ENCODE results near the gene ERVK3-1.
A peak's percentile ranks its signal among the peaks of the same experiment; 100 is the strongest.

ERVK3-1 gene

DNA sequence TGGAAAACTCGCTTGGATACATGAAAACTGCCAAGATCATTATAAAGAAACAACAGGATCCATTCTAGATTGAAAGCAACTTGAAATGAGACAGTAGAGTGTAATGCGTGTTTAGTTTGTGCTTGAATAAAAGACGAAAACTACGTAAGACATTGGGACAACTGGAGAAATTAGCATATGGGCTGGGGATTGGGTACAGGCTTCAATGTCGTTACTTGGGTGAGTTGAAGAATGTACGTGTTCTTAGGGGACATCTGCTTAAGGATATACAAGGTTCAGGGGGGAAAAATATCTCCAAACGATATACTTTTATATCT, 471 bp upstream of the ERVK3-1 start:
- DNase-seq (ENCODE audit: low read depth) = no peak

DNA sequence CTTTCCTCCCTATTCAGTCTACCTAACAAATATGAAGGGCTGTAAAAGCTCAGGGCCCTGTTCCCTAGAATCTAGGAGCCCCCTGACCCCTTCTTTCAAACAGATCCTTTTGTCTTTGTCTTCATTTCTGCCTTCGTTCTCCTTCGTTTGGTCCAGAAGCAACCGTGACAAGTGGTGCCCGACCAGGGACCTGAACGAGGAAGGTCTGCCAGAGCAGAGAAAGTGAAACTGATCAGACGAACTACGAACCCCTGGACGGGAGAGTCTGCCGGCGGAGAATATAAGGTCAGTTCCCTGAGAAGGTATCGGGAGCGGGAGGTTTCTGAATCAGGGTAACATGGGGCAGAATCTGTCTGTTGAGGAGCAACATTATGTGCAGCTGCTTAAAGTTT, 751 bp downstream of the ERVK3-1 start:
- DNase-seq (ENCODE audit: low read depth) = no peak

DNA sequence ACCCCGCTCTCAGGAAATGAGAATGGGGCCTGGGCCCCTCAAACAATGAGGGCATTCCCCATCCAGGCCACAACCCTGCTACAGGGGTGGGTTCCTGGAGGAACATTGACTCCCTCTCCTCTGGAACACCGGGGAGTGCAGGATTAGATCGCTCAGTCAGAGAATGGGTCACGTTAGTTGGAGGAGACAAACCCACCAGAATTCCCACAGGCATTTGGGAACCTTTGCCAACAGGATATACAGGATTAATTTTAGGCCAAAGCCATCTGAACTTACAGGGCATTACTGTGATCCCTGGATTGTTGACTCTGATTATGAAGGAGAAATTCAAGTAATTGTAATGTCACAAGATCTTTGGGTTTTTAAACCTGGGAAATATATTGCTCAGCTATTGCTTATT, 2.6 kb downstream of the ERVK3-1 start:
- DNase-seq (ENCODE audit: low read depth) = no peak

DNA sequence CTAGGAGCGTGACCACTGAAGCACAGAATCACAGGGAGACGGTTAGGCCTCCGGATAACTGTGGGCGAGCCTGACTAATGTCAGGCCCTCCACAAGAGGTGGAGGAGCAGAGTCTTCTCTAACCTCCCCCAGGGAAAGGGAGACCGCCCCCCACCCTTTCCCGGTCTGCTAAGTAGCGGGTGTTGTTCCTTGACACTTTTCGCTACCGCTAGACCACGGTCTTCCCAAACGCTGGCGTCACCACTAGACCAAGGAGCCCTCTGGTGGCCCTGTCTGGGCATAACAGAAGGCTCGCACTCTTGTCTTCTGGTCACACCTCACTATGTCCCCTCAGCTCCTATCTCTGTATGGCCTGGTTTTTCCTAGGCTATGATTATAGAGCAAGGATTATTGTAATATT, 5.5 kb downstream of the ERVK3-1 start:
- DNase-seq (ENCODE audit: low read depth) = peak; percentile 5

DNA sequence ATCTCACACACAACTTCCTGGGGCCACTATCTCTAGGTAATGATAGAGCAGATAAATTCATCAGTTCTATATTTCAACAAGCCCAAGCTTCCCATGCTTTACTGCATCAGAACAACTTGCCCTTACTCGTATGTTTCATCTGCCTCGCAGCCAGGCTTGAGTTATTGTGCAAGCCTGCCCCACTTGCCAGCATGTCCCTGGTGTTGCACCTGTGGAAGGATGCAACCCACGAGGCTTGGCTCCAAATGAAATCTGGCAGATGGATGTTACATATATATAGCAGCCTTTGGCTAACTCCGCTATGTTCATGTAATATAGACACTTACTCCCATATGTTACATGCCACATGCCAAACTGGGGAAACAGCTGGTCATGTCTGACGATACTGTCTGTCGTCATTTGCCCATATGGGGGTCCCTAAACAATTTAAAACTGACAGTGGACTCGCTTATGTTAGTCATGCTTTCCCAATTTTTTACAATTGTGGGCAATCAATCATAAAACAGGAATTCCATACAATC, 6.2 kb downstream of the ERVK3-1 start:
- DNase-seq (ENCODE audit: low read depth) = no peak

DNA sequence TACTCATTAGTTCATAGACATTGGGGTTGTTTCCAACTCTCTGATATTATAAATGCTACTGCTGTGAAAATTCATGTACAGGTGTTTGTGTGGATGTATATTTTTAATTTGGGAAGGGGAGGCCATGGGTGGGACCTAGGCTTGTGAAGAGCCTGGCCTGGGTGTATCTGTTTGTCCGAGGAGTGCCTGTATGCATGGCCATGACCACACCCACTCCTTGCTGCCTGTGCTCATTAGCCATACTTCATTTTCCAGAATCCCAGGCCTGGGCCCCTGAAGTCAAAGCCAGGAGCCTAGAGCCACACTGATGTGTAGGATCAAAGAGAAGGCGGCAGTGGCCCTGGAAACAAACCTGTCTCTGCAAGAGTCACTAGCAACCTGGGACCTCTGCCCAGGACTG, 10.4 kb downstream of the ERVK3-1 start:
- DNase-seq (ENCODE audit: low read depth) = no peak

DNA sequence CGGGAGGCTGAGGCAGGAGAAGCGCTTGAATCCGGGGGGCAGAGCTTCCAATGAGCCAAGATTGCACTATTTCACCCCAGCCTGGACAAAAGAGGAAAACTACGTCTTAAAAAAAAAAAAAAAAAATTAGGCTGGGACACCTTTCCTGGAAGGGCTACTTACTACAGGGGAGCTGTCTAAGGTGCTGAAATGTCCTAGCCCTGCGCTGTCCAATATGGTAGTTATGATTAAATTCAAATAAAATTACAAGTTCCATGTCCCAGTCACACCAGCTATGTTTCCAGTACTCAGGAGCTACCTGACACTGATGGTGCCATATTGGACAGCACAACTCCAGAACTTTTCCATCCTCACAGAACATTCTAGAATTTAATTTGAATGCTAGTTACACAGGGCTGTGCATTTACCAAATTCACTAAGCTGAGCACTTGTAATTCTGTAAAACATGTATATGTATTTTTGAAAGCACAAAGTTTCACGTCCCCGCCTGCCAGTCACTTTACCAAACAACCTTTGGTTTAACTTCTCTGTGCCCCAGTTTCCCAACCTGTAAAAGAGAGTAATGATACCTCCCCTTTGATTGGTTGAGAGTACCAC, 12.4 kb downstream of the ERVK3-1 start:
- DNase-seq (ENCODE audit: low read depth) = no peak

DNA sequence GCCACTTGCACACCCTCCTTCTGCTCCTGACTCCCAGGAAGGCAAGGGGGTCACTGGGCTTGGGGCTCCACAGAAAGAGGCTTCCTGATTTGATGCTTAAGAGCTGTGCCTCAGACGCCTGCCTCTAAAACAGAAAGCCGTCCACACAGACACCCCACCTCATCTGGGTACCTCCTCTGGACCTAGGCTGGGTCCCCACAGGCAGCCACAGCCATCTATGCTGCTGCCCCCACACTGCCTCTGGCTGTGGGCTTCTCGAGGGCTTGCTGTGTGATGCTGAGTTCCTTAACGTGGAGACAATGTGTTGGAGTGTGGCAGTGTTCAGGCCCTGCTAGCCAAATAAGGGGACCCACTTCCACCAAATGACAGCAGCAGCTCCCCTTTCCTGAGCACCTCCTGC, 13.1 kb downstream of the ERVK3-1 start:
- DNase-seq (ENCODE audit: low read depth) = no peak

DNA sequence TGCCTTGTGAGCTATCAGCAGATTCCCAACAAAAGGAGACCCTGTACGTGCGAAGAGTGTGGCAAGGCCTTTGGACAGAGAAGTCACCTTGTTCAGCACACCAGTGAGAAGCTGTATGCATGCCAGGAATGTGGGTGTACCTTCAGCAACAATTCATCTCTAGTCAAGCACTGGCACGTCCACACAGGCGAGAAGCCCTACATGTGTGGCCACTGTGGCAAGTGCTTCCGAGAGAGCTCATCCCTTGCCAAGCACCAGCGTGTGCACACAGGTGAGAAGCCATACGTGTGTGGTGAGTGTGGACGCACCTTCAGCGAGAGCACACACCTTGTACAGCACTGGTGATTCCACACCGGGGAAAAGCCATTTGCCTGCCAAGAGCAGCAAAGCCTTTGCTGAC, 14.1 kb downstream of the ERVK3-1 start:
- DNase-seq (ENCODE audit: low read depth) = no peak

DNA sequence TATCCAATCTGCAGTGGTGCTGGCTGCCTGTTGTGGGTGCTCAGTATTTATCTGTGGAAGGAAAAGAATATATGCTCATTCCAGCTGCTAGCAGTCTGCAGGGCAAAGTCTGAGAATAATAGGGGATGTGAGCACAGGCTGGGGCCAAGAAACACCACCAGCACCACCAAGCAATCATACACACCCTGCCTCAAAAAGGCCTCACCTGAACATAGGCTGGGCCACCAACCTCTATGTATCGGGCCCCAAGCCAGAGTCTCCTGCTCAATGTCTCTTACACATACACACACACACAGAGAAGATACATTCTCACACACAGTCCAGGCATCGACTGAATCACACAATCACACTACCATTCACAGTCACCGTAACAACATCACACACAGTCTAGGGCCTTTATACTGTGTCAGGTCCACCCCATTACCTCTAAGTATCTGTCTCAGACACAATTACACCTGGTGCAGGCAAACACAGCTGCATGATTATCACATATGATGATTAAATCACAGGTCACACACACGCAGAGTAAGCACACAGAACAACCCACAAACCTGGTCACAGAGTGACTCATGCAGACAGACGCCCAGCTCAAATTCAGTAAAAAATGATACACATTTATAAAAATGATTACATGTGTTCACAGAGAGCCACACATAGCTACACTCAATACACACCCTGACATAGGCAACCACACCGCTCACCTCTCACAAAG, 20.3 kb downstream of the ERVK3-1 start:
- DNase-seq (ENCODE audit: low read depth) = no peak

DNA sequence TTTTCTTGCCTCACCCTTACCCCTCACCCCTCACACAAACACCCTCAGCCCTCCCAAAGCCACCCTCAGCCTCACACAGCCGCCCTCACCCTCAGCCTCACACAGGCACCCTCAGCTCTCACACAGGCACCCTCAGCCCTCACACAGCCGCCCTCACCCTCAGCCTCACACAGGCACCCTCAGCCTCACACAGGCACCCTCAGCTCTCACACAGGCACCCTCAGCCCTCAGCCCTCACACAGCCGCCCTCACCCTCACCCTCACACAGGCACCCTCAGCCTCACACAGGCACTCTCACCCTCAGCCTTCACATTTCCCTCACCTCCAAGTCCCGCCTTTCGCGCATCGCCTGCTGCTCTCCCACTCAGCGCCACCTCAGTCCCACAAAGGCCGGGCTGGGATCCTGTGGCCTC, 21.3 kb downstream of the ERVK3-1 start:
- DNase-seq (ENCODE audit: low read depth) = no peak

DNA sequence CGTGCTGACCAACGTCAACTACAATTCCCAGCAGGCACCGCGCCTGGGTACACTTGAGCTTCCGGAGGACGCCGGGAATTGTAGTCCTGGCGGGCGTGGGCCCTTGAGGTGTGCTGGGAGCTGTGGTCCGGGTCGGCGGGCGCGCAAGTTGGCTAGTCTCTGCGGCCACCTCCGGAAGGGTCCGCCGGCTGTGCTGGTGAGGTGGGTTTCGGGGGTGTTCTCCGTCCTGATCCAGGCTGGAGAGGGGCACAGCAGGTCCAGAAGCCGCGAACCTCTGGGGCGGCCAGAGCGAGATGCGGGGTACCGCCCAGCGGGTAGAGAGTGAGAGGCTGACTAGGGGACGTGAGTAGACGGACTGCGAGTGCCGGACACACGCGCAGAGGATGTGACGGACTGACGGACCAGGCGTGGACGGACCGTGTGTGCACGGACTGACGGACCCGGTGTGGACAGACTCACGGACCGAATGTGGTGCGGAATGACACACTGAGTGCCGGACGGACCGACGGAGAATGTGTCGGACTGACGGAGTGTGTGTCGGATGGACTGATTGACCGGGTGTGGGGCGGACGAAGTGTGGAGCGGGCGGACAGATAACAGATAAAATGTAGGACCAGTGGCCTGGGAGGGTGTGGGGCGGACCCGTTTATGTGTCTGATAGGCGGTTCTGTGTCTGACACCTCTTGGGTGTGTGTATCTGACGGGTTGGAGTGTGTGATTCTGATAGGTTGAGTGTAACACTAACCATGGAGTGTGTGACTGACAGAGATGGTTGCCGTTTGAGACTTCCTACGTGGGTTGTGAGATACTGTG, 21.9 kb downstream of the ERVK3-1 start, which contains the start of gene ZSCAN22:
Gene ZSCAN22 (plus strand): TSS at position 81 of the 813 bp plus-strand sequence. CDS start 7,809 bp downstream, outside the sequence.
- DNase-seq (ENCODE audit: low read depth) = peak; percentile 82

DNA sequence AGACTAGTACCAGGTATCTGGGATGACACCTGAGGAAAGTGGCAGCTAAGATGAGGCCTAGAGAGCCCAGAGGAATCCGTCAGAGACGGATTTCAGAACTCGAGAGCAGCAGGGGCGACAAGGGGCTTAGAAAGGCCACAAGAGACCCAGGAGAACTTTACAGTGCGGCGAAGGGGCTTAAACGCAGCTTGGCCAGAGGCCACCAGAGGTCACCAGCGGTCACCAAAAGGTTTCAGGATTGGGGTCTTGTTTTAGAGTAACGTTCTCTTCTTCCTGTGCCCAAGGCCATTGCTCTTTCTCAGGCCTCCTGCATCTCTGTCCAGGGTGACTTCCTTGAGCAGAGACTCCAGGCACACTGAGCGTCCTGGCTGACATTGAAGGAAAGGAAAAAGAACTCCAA, 23.8 kb downstream of the ERVK3-1 start:
- DNase-seq (ENCODE audit: low read depth) = no peak

DNA sequence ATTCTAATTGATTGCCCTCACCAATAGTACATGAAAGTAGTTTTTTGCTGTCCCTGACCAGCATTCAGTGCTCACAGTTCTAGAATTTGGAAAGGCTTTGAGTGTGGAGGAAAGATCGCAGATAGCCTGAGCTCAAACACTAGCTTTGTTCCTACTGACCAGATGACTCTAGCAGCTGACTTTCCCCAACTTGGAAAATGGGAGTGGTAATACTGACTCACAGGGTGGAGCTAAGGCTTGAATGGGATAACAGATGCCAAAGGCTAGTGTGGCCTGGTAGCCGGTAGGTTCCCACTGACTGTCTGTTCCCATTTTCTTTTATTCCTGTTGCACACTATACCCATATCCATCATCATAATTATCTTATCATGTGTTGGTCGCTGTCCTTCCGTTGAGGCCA, 25.3 kb downstream of the ERVK3-1 start:
- DNase-seq (ENCODE audit: low read depth) = no peak

DNA sequence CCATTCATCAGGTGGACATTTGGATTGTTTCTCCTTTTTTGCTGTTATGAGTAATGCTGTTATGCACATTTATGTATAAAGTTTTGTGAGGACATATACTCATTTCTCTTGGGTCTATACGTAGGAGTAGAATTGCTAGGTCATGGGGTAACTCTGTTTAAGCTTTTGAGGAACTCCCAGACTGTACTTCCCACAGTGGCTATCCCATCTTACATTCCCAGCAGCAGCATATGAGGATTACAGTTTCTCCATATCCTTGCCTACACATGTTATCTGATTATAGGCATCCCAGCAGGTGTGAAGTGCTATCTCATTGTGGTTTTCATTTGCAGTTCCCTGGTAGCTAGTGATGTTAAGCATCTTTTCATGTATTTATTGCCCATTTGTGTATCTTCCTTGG, 27.5 kb downstream of the ERVK3-1 start:
- no peak for DNase-seq (ENCODE audit: low read depth)

DNA sequence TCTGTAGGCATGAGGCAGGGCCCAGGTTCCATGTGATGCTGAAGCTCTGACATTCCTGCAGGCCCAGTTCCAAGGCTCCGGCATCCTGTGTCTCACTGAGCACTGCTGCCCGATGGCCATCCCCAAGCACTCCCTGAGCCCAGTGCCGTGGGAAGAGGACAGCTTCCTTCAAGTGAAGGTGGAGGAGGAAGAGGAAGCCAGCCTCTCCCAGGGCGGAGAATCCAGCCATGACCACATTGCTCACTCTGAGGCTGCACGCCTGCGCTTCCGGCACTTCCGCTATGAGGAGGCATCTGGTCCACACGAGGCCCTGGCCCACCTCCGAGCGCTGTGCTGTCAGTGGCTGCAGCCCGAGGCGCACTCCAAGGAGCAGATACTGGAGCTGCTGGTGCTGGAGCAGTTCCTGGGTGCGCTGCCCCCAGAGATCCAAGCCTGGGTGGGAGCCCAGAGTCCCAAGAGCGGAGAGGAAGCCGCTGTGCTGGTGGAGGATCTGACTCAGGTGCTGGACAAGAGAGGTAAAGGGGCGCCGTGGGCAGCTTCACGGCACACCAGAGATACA, 29.6 kb downstream of the ERVK3-1 start:
- no peak for DNase-seq (ENCODE audit: low read depth)

DNA sequence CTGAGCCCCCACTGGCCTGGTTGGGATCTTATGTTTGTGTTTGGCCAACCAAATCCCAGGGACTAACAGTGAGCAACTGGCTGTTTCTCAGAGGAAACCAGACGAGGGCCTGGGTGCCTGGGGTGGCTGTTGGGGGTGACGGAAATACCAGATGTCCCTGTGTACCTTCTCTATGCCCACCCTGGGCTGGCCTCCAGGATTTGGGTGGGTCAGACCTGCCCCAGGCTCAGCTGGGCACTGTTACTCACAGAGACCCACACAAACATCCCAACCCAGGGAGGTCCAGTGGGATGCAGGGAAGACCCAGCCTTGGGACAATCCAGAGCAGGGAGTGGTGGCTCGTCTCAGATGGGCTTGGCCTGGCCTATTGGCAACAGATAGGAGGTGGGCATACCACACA, 30.5 kb downstream of the ERVK3-1 start:
- DNase-seq (ENCODE audit: low read depth) = no peak

DNA sequence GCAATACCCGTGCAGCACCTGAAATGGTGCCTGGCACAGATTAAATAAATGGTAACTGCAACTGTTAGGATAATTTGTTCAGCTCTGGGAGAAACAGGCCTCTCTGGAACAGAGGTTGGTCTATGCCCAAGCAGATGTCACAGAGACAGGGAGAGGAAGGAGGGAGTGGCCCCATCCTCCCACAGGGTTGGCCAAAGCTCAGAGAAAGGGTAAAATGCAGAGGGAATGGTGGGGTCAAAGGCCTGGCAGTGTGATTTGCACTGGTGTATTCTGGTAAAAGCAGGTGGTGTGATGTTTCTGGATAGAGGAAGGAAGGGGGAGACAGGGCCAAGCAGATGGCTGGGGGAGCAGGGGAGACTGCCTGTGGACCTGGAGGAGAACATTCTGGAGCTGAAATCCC, 31.0 kb downstream of the ERVK3-1 start:
- DNase-seq (ENCODE audit: low read depth) = no peak

DNA sequence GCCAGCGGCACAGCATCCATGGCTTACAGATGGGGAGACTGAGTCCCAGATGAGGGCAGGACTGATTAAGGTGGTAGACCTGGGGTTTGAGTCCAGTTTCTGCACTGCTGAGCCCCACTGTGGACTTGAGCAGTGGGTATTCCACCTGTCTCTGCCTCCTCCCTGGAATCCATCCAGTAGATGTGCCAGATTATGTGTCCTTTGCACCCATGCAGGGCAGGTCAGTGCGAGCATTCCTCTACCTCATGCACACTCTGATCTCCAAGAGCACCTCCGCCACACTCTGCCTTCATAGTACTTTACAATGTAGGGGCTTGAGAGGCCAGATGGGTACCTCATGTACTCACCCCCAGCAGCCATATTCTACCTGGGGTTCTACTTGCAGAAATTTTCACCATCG, 31.6 kb downstream of the ERVK3-1 start:
- no peak for DNase-seq (ENCODE audit: low read depth)

DNA sequence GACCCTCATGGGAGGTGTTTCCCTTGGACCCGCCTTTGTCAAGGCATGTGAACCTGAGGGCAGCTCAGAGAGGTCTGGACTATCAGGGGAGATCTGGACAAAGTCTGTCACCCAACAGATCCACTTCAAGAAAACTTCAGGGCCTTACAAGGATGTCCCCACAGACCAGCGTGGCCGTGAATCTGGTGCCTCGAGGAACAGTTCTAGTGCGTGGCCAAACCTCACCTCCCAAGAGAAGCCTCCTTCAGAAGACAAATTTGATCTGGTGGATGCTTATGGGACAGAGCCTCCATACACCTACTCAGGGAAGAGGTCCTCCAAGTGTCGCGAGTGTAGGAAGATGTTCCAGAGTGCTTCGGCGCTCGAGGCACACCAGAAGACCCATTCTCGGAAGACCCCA, 33.2 kb downstream of the ERVK3-1 start:
- no peak for DNase-seq (ENCODE audit: low read depth)

DNA sequence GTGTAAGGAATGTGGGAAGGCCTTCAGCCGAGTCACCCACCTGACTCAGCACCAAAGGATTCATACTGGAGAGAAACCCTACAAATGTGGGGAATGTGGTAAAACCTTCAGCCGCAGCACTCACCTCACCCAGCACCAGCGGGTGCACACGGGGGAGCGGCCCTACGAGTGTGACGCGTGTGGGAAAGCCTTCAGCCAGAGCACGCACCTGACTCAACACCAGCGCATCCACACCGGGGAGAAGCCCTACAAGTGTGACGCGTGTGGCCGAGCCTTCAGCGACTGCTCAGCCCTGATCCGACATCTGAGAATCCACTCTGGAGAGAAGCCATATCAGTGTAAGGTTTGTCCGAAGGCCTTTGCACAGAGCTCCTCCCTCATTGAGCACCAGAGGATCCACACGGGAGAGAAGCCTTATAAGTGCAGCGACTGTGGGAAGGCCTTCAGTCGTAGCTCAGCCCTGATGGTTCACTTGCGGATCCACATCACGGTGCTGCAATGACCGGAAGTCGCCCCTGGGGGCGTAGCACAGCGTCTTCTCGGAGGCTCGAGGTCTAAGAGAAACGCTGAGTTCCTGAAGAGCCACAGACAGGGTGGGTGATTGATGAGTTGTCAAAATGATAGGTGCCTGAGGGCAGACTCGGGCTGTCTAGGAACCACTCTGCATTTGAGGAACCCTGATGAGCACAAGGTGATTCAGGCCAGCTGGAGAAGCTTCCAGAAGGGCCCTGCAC, 33.8 kb downstream of the ERVK3-1 start:
- DNase-seq (ENCODE audit: low read depth) = no peak

DNA sequence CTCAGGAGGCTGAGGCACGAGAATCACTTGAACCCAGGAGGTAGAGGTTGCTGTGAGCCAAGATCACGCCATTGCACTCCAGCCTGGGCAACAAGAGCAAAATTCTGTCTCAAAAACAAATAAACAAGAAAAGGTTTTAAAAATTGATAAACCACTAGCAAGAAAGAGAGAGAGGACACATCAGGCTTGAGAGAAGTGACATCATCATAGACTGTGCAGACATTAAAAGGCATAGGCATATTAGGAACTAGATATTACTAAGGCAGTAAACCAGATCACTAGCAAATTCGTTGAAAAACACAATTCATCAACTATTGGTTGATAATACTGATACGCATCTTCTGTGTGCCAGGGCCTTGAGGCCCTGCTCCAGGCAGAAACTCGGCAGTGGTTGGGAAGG, 40.4 kb downstream of the ERVK3-1 start:
- DNase-seq (ENCODE audit: low read depth) = no peak

Data from T follicular helper cell (primary cell).